HL-60 (cell line): ENCODE results near the gene WAC.

Experiments
- DNase-seq, 2 experiments: peaks; one replicate each; pipeline ENCODE4 v3.0.0-alpha.2; 2010 to 2020; ENCODE audit warnings: low read depth in 1 of 2, low spot score in 1 of 2
- H3K27ac ChIP-seq: fragments of 250-450 bp; sonication (Bioruptor Pico); replicated peaks from 2 replicates; pipeline ENCODE4 v1.5.1; 2020; ENCODE audit warnings: mild to moderate bottlenecking, moderate library complexity
- H3K27me3 ChIP-seq: fragments of 250-450 bp; sonication (Bioruptor Pico); 2 replicates; pipeline ENCODE4 v1.5.1; 2021; ENCODE audit warnings: mild to moderate bottlenecking, moderate library complexity; ENCODE audit not compliant: insufficient read depth, poor library complexity, severe bottlenecking
- H3K4me3 ChIP-seq: replicated peaks from 2 replicates; pipeline ENCODE4 v1.5.1; 2011; ENCODE audit warnings: mild to moderate bottlenecking, control low read depth, low read length; ENCODE audit not compliant: insufficient read depth
- GABPA ChIP-seq: IDR thresholded peaks from 2 replicates; pipeline ENCODE4 v1.6.1; 2012; ENCODE audit warnings: low read depth
- POLR2AphosphoS5 ChIP-seq: IDR thresholded peaks from 2 replicates; pipeline ENCODE4 v1.6.1; 2012; ENCODE audit warnings: low read depth
- SPI1 ChIP-seq: IDR thresholded peaks from 2 replicates; pipeline ENCODE4 v1.6.1; 2012; ENCODE audit warnings: low read depth, mild to moderate bottlenecking, borderline replicate concordance
- TF ChIP-seq, protein P1 (sequence below): IDR thresholded peaks from one replicate; pipeline ENCODE4 v1.5.1; 2011; ENCODE audit warnings: low read length, control low read depth, inconsistent platforms; ENCODE audit not compliant: insufficient read depth
- TF ChIP-seq, protein P2 (sequence below): IDR thresholded peaks from 2 replicates; pipeline ENCODE4 v1.6.1; 2012; ENCODE audit warnings: low read depth; ENCODE audit not compliant: insufficient replicate concordance

The WAC gene

GRCh38 chr10:28544058-28544457 is 11.1 kb downstream of the WAC start:
- Histone ChIP-seq H3K27ac (no peak overlapping the region), H3K27me3 (no peaks in the 10 kb centered on the region), H3K4me3 (no peak overlapping the region)
- TF ChIP-seq SPI1 (no peak), POLR2AphosphoS5 (no peak), GABPA (no peak)
- TF ChIP-seq, protein P1, sequence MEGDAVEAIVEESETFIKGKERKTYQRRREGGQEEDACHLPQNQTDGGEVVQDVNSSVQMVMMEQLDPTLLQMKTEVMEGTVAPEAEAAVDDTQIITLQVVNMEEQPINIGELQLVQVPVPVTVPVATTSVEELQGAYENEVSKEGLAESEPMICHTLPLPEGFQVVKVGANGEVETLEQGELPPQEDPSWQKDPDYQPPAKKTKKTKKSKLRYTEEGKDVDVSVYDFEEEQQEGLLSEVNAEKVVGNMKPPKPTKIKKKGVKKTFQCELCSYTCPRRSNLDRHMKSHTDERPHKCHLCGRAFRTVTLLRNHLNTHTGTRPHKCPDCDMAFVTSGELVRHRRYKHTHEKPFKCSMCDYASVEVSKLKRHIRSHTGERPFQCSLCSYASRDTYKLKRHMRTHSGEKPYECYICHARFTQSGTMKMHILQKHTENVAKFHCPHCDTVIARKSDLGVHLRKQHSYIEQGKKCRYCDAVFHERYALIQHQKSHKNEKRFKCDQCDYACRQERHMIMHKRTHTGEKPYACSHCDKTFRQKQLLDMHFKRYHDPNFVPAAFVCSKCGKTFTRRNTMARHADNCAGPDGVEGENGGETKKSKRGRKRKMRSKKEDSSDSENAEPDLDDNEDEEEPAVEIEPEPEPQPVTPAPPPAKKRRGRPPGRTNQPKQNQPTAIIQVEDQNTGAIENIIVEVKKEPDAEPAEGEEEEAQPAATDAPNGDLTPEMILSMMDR = no peak
- TF ChIP-seq, protein P2, sequence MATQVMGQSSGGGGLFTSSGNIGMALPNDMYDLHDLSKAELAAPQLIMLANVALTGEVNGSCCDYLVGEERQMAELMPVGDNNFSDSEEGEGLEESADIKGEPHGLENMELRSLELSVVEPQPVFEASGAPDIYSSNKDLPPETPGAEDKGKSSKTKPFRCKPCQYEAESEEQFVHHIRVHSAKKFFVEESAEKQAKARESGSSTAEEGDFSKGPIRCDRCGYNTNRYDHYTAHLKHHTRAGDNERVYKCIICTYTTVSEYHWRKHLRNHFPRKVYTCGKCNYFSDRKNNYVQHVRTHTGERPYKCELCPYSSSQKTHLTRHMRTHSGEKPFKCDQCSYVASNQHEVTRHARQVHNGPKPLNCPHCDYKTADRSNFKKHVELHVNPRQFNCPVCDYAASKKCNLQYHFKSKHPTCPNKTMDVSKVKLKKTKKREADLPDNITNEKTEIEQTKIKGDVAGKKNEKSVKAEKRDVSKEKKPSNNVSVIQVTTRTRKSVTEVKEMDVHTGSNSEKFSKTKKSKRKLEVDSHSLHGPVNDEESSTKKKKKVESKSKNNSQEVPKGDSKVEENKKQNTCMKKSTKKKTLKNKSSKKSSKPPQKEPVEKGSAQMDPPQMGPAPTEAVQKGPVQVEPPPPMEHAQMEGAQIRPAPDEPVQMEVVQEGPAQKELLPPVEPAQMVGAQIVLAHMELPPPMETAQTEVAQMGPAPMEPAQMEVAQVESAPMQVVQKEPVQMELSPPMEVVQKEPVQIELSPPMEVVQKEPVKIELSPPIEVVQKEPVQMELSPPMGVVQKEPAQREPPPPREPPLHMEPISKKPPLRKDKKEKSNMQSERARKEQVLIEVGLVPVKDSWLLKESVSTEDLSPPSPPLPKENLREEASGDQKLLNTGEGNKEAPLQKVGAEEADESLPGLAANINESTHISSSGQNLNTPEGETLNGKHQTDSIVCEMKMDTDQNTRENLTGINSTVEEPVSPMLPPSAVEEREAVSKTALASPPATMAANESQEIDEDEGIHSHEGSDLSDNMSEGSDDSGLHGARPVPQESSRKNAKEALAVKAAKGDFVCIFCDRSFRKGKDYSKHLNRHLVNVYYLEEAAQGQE = no peak
- DNase-seq = no peak

DNA sequence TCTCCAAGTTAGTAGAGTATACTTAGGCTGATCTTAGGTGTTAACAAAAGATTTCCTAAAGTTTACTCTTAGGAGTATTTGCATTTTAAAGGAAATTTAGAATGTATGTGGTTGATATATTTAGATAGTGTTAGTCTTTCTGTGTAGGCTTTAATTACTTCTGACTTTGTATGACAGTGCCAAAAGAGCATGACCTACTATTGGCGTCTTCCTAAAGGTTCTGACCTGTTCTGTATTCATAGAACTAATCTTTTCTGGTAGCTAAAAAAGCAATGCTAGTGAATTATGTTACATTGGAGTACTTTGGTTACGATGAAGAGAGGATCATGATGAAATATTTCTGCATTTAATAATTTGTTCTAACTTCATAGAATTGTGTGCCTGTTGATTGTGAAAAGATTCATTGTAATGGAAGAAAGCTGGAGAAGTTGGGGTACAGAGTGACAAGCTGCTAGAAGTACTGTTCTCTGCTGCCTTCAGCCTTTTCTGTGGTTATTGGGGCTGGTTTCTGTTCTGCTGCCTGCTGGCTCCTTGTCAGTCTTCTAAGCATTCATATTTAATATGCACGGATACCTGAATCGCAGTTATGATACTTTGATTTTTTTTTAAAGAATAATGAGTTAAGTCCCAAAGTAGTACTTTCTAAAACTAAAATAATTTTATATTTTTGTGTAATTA is 13.2 kb downstream of the WAC start:
- no peak overlapping the region for H3K27ac ChIP-seq
- no peaks in the 10 kb centered on the region for H3K27me3 ChIP-seq
- no peak for TF ChIP-seq POLR2AphosphoS5
- no peak for TF ChIP-seq GABPA
- TF ChIP-seq, protein P2 = no peak
- TF ChIP-seq SPI1 = no peak
- TF ChIP-seq, protein P1 = no peak
- H3K4me3 ChIP-seq = no peak overlapping the region
- no peak for DNase-seq

- no peak for DNase-seq
- H3K27me3 ChIP-seq = no peaks in the 10 kb centered on the region
Observed at GRCh38 chr10:28548781-28549498, 16.0 kb downstream of the WAC start.

More at GRCh38 chr10:28548781-28549498, 16.0 kb downstream of the WAC start:
- Histone ChIP-seq H3K27ac (no peak overlapping the region), H3K4me3 (no peak overlapping the region)
- TF ChIP-seq SPI1 = no peak
- TF ChIP-seq POLR2AphosphoS5 = no peak
- TF ChIP-seq GABPA = no peak
- TF ChIP-seq, protein P2 = no peak
- TF ChIP-seq, protein P1 = no peak
